ENCODE results near the gene PPM1D. TPM values are rescaled to one million over a fixed set of nuclear protein-coding genes. Genes with fewer than 3 reads are reported as not detected.

Gene PPM1D
- total RNA-seq, 2 donors from 2014 or later = 10.4 to 18.9 TPM

DNA sequence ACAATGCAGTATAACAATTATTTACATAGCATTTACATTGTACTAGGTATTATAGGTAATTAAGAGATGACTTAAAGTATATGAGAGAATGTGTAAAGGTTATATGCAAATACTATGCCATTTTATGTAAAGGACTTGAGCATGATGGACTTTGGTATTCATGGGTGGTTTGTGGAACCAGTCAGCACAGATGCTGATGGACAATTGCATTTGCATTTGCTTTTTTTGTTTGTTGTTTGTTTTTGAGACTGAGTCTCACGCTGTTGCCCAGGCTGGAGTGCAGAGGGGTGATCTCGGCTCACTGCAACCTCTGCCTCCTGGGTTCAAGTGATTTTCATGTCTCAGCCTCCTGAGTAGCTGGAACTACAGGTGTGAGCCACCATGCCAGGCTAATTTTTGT, 113.6 kb downstream of the PPM1D start:
- no peak for DNase-seq (ENCODE audit: low spot score)
- H3K27ac ChIP-seq = no peak overlapping the region
- no peaks in the 10 kb centered on the region for H3K27me3 ChIP-seq (replicated peaks; ENCODE audit: insufficient read depth)
- H3K4me1 ChIP-seq (replicated peaks) = no peaks in the 10 kb centered on the region
- TF ChIP-seq POLR2A (IDR thresholded peaks at IDR 0.05) (no peak), POLR2AphosphoS5 (IDR thresholded peaks at IDR 0.05) (no peak)
- TF ChIP-seq, protein P1, sequence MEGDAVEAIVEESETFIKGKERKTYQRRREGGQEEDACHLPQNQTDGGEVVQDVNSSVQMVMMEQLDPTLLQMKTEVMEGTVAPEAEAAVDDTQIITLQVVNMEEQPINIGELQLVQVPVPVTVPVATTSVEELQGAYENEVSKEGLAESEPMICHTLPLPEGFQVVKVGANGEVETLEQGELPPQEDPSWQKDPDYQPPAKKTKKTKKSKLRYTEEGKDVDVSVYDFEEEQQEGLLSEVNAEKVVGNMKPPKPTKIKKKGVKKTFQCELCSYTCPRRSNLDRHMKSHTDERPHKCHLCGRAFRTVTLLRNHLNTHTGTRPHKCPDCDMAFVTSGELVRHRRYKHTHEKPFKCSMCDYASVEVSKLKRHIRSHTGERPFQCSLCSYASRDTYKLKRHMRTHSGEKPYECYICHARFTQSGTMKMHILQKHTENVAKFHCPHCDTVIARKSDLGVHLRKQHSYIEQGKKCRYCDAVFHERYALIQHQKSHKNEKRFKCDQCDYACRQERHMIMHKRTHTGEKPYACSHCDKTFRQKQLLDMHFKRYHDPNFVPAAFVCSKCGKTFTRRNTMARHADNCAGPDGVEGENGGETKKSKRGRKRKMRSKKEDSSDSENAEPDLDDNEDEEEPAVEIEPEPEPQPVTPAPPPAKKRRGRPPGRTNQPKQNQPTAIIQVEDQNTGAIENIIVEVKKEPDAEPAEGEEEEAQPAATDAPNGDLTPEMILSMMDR (IDR thresholded peaks at IDR 0.05) = no peak
- WGBS = 96% methylated on average over 2 of the region's 2 CpGs
- intact Hi-C loops (cut with DNase I) = no loop called here
- H3K9me3 ChIP-seq = no peaks in the 10 kb centered on the region
- no peaks in the 10 kb centered on the region for H3K36me3 ChIP-seq
- no peak overlapping the region for H3K4me3 ChIP-seq

Small RNAs within 50 kb of the gene (small RNA-seq; reads per million reads assigned to genes)
- gene AC011921.2 = 0 reads per million in 2 donors
- gene RN7SL606P = 0 reads per million in 2 donors
- gene RNU6-623P = 0 reads per million in 2 donors

Other genes starting within 250 kb of the PPM1D start
- gene USP32, start 208.1 kb upstream of the PPM1D start, total RNA-seq = 10 to 100 TPM; 21.8 to 59.3 TPM
- gene CHCT1, start 177.7 kb upstream of the PPM1D start, total RNA-seq = 1 to 10 TPM in 1 of 2 donors, not detected in 1; 5.9 TPM
- gene APPBP2, start 74.0 kb upstream of the PPM1D start, total RNA-seq = 10 to 100 TPM; 35.7 to 50.0 TPM
- gene BCAS3, start 77.7 kb downstream of the PPM1D start, total RNA-seq = 10 to 100 TPM; 57.8 to 93.9 TPM

Data from prostate gland (tissue), 2 donors.